ENCODE data around the gene SSTR3. TPM values are rescaled to one million over a fixed set of nuclear protein-coding genes. Genes with fewer than 3 reads are reported as not detected.

SSTR3 gene
- total RNA-seq, 1 donor from 2014 or later: 0.09 TPM

GRCh38 chr22:37211866-37212173, 457 bp downstream of the SSTR3 start:
- DNase-seq (ENCODE audit: low read depth, low spot score): no peak
- Mint-ChIP-seq H3K4me1 (peaks cover 13% of the 10 kb centered on the region), H3K36me3 (ENCODE audit: low read depth) (no peaks in the 10 kb centered on the region), H3K27me3 (ENCODE audit: low read depth) (peaks cover 2% of the 10 kb centered on the region), H3K4me3 (no peak overlapping the region), H3K9me3 (no peaks in the 10 kb centered on the region), H3K27ac (ENCODE audit: unreplicated experiment) (no peak overlapping the region)
- no peak for TF ChIP-seq CTCF (conservative IDR thresholded peaks at IDR 0.05)

- DNase-seq (ENCODE audit: low read depth, low spot score): no peak
- no peak for TF ChIP-seq CTCF (conservative IDR thresholded peaks at IDR 0.05)
- Mint-ChIP-seq H3K9me3 (no peaks in the 10 kb centered on the region), H3K4me1 (peaks cover 13% of the 10 kb centered on the region), H3K4me3 (no peak overlapping the region), H3K27me3 (ENCODE audit: low read depth) (peaks cover 2% of the 10 kb centered on the region), H3K36me3 (ENCODE audit: low read depth) (no peaks in the 10 kb centered on the region), H3K27ac (ENCODE audit: unreplicated experiment) (no peak overlapping the region)
These were observed 1.0 kb downstream of the SSTR3 start for GRCh38 chr22:37211075-37211865.

GRCh38 chr22:37210041-37210803, 2.1 kb downstream of the SSTR3 start:
- peaks cover 13% of the 10 kb centered on the region for H3K4me1 Mint-ChIP-seq
- no peak overlapping the region for H3K27ac Mint-ChIP-seq (ENCODE audit: unreplicated experiment)
- TF ChIP-seq CTCF (conservative IDR thresholded peaks at IDR 0.05): no peak

GRCh38 chr22:37209140-37209845, 3.0 kb downstream of the SSTR3 start:
- no peak for TF ChIP-seq CTCF (conservative IDR thresholded peaks at IDR 0.05)
- H3K4me1 Mint-ChIP-seq: peaks cover 13% of the 10 kb centered on the region
- no peaks in the 10 kb centered on the region for H3K9me3 Mint-ChIP-seq
- H3K36me3 Mint-ChIP-seq (ENCODE audit: low read depth): no peaks in the 10 kb centered on the region
- no peak overlapping the region for H3K27ac Mint-ChIP-seq (ENCODE audit: unreplicated experiment)
- H3K4me3 Mint-ChIP-seq: no peak overlapping the region
- H3K27me3 Mint-ChIP-seq (ENCODE audit: low read depth): peaks cover 2% of the 10 kb centered on the region
- no peak for DNase-seq (ENCODE audit: low read depth, low spot score)

More at GRCh38 chr22:37210041-37210803, 2.1 kb downstream of the SSTR3 start:
- no peak for DNase-seq (ENCODE audit: low read depth, low spot score)
- H3K4me3 Mint-ChIP-seq: no peak overlapping the region
- no peaks in the 10 kb centered on the region for H3K36me3 Mint-ChIP-seq (ENCODE audit: low read depth)
- peaks cover 2% of the 10 kb centered on the region for H3K27me3 Mint-ChIP-seq (ENCODE audit: low read depth)
- H3K9me3 Mint-ChIP-seq: no peaks in the 10 kb centered on the region

GRCh38 chr22:37208401-37209139, 3.7 kb downstream of the SSTR3 start:
- H3K27ac Mint-ChIP-seq (ENCODE audit: unreplicated experiment): no peak overlapping the region
- H3K4me1 Mint-ChIP-seq: peaks cover 13% of the 10 kb centered on the region
- peaks cover 2% of the 10 kb centered on the region for H3K27me3 Mint-ChIP-seq (ENCODE audit: low read depth)
- no peak for TF ChIP-seq CTCF (conservative IDR thresholded peaks at IDR 0.05)
- no peak overlapping the region for H3K4me3 Mint-ChIP-seq
- no peaks in the 10 kb centered on the region for H3K36me3 Mint-ChIP-seq (ENCODE audit: low read depth)
- no peaks in the 10 kb centered on the region for H3K9me3 Mint-ChIP-seq
- no peak for DNase-seq (ENCODE audit: low read depth, low spot score)

All from neural crest cell (in vitro differentiated cells).